Measurements from ENCODE around the gene EEF1G. TPM values are rescaled to one million over a fixed set of nuclear protein-coding genes. Genes with fewer than 3 reads are reported as not detected.

Gene EEF1G
- total and polyA plus RNA-seq, 9 of the 15 experiments (the other 6 are each of a cell fraction or from before 2014, with no cell fraction given) = 985 to 2,349 (median 2,035) TPM

DNA sequence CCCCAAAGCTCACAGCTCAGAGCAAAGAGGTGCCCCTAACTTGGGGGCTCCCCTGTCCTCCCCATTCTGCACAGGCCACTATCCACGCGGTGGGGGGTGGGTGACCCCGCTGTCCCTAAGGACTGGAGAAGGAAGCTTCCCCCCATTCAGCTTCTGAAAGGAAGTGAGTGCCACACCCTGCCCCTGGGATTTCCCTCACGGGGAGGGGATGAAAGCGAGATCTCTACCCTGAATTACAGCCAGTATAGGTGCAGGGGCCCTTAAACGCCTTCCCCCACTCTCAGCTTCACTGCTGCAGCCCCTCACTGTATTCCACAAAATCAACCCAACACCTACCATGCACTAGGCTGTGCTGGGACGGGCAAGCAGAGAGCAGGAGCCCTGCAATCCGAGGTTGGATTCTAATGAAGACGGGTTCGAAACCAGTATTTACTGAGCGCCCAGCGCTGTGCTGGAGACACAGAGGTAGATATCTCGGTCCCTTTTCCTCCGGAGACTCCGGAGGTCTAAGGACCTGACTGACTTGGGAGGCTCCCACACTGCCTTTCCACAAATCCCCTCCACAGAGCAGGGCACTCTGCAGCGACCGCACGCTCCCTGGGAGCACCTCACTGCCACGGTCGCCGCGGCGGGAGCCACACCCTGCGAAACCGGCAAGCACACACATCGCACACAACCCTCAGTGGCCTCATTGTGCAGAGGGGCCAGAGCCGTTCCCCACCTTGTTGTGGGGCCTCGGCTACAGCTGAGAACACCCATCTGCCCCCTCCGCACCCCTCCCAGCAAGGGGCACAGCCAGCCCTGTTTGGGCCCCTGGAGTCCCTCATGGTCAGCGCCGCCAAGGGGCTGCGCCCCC lies 28.9 kb downstream of the EEF1G start (continued):
- TF ChIP-seq, protein P1, sequence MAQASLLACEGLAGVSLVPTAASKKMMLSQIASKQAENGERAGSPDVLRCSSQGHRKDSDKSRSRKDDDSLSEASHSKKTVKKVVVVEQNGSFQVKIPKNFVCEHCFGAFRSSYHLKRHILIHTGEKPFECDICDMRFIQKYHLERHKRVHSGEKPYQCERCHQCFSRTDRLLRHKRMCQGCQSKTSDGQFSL (CRISPR knock-in tag; IDR thresholded peaks at IDR 0.05) = no peak
- TF ChIP-seq, protein P1 (tag; IDR thresholded peaks at IDR 0.05) = 0 out of 4 replicates have a peak, but pooled peaks of 1 of the 2 experiments have one; percentile 7
- TF ChIP-seq REST (IDR thresholded peaks at IDR 0.05; ENCODE audit: borderline replicate concordance) (no peak), REST (CRISPR knock-in tag; IDR thresholded peaks at IDR 0.05; ENCODE audit: low read depth) (0 out of 2 replicates have a peak, but pooled peaks have one; percentile 25), MITF (IDR thresholded peaks at IDR 0.05) (no peak), RNF2 (IDR thresholded peaks at IDR 0.05) (no peak), FOXA3 (CRISPR knock-in tag; conservative IDR thresholded peaks at IDR 0.05 in 1 of 2, IDR thresholded peaks at IDR 0.05 in 1 of 2) (0 out of 4 replicates have a peak, but pooled peaks of 1 of the 2 experiments have one; percentile 67), ZNF347 (CRISPR knock-in tag; IDR thresholded peaks at IDR 0.05; ENCODE audit: low read depth) (no peak), ZSCAN29 (IDR thresholded peaks at IDR 0.05) (peak; percentile 60; the same call in 1 of the 2 replicates), PHB2 (IDR thresholded peaks at IDR 0.05; ENCODE audit: low read depth) (no peak), CHD4 (IDR thresholded peaks at IDR 0.05; ENCODE audit: insufficient read depth, insufficient replicate concordance, low read depth, low read length, poor library complexity, severe bottlenecking) (no peak), TCFL5 (CRISPR knock-in tag; conservative IDR thresholded peaks at IDR 0.05) (no peak), RAD21 (CRISPR knock-in tag; conservative IDR thresholded peaks at IDR 0.05 in 1 of 2, IDR thresholded peaks at IDR 0.05 in 1 of 2) (no peak)
- TF ChIP-seq, protein P2, sequence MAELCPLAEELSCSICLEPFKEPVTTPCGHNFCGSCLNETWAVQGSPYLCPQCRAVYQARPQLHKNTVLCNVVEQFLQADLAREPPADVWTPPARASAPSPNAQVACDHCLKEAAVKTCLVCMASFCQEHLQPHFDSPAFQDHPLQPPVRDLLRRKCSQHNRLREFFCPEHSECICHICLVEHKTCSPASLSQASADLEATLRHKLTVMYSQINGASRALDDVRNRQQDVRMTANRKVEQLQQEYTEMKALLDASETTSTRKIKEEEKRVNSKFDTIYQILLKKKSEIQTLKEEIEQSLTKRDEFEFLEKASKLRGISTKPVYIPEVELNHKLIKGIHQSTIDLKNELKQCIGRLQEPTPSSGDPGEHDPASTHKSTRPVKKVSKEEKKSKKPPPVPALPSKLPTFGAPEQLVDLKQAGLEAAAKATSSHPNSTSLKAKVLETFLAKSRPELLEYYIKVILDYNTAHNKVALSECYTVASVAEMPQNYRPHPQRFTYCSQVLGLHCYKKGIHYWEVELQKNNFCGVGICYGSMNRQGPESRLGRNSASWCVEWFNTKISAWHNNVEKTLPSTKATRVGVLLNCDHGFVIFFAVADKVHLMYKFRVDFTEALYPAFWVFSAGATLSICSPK (IDR thresholded peaks at IDR 0.05; ENCODE audit: borderline replicate concordance) = no peak

Measured in K562 (cell line).